WERI-Rb-1 (cell line): ENCODE data around the gene RTF2.
"Not testable (repeated sequence)": the region's sequence is repeated elsewhere in the genome, so short reads cannot be mapped to it uniquely, and the experiment has no call there.

ENCODE experiments used
- DNase-seq: peaks from one replicate; pipeline ENCODE4 v3.0.0-alpha.2; 2020
- H3K27ac ChIP-seq: fragments of 250-450 bp; sonication (Bioruptor Pico); 2 replicates; pipeline ENCODE4 v1.5.1; 2020; ENCODE audit warnings: mild to moderate bottlenecking, moderate library complexity
- H3K27me3 ChIP-seq: fragments of 250-450 bp; sonication (Bioruptor Pico); 2 replicates; pipeline ENCODE4 v1.5.1; 2021; ENCODE audit warnings: mild to moderate bottlenecking, low read depth, moderate library complexity; ENCODE audit not compliant: insufficient read depth, severe bottlenecking
- H3K36me3 ChIP-seq: fragments of 250-450 bp; sonication (Bioruptor Pico); 2 replicates; pipeline ENCODE4 v1.5.1; 2020; ENCODE audit warnings: mild to moderate bottlenecking, moderate library complexity
- H3K4me3 ChIP-seq: 2 replicates; pipeline ENCODE4 v1.5.1; 2011; ENCODE audit warnings: low read depth, mild to moderate bottlenecking, control low read depth, low read length
- H3K9me3 ChIP-seq: fragments of 250-450 bp; sonication (Bioruptor Pico); 2 replicates; pipeline ENCODE4 v1.5.1; 2021; ENCODE audit warnings: mild to moderate bottlenecking, moderate library complexity; ENCODE audit not compliant: severe bottlenecking
- CTCF ChIP-seq: IDR thresholded peaks from 2 replicates; pipeline ENCODE4 v1.5.1; 2011; ENCODE audit warnings: low read depth, mild to moderate bottlenecking, control low read depth, inconsistent platforms, low read length

Gene RTF2

GRCh38 chr20:56551571-56551970 lies 83.1 kb downstream of the RTF2 start:
- no peak for TF ChIP-seq CTCF
- DNase-seq, result peak; percentile 38
- Histone ChIP-seq H3K4me3 (no peak overlapping the region), H3K27me3 (peaks cover 28% of the 10 kb centered on the region), H3K36me3 (no peaks in the 10 kb centered on the region), H3K27ac (no peak overlapping the region), H3K9me3 (peaks cover 7% of the 10 kb centered on the region)

GRCh38 chr20:56552911-56553629 lies 84.6 kb downstream of the RTF2 start:
- H3K27me3 ChIP-seq, result peaks cover 15% of the 10 kb centered on the region
- no peaks in the 10 kb centered on the region for H3K36me3 ChIP-seq
- H3K4me3 ChIP-seq, result no peak overlapping the region
- H3K9me3 ChIP-seq, result peaks cover 7% of the 10 kb centered on the region
- no peak overlapping the region for H3K27ac ChIP-seq
- TF ChIP-seq CTCF, result no peak
- DNase-seq, result no peak

- Histone ChIP-seq H3K36me3 (no peaks in the 10 kb centered on the region), H3K9me3 (no peaks in the 10 kb centered on the region), H3K27ac (no peak overlapping the region), H3K27me3 (peaks cover 3% of the 10 kb centered on the region), H3K4me3 (no peak overlapping the region)
- TF ChIP-seq CTCF, result no peak
- peak; percentile 29 for DNase-seq
Observed at GRCh38 chr20:56554869-56555268, 86.4 kb downstream of the RTF2 start.

GRCh38 chr20:56558968-56559367 lies 90.5 kb downstream of the RTF2 start:
- no peak for TF ChIP-seq CTCF
- no peak overlapping the region for H3K4me3 ChIP-seq
- H3K27ac ChIP-seq, result no peak overlapping the region
- H3K9me3 ChIP-seq, result no peaks in the 10 kb centered on the region
- no peaks in the 10 kb centered on the region for H3K36me3 ChIP-seq
- no peak for DNase-seq
- H3K27me3 ChIP-seq, result no peaks in the 10 kb centered on the region

- not testable (repeated sequence) for H3K36me3 ChIP-seq, DNase-seq, H3K27ac ChIP-seq, H3K4me3 ChIP-seq, H3K9me3 ChIP-seq, H3K27me3 ChIP-seq
Observed at GRCh38 chr20:56564526-56564925, 96.1 kb downstream of the RTF2 start.

- no peak for TF ChIP-seq CTCF
- no peak for DNase-seq
- no peaks in the 10 kb centered on the region for H3K36me3 ChIP-seq
- H3K4me3 ChIP-seq, result no peak overlapping the region
- H3K27ac ChIP-seq, result no peak overlapping the region
- no peaks in the 10 kb centered on the region for H3K9me3 ChIP-seq
- no peaks in the 10 kb centered on the region for H3K27me3 ChIP-seq
Observed at GRCh38 chr20:56565511-56565910, 97.1 kb downstream of the RTF2 start.
